Measurements from ENCODE around the gene VAMP4.

The VAMP4 gene

DNA sequence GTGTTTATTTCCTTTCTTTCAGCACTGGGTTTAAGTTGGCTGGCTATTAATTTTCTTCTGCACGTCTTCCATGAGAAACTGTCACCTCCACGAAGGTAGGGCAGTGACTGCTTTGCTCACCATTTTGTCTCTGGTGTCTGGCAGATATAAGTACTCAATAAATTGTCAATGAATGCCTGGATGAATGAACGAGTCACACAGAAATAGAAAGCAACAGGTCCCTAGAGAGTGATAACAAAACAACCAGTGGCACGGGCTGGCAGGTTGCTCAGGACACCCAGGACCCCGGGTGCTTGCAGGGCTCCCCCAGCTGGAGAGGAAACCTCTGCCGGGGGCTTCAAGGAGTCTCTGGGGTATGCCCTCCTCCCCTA is 86.1 kb downstream of the VAMP4 start:
- in situ Hi-C loops (cut with MboI; ENCODE audit: low pct_unique_long_range_greater_than_20kb, low sequenced_read_pairs, unreplicated experiment), result no loop called here
- no peak for DNase-seq (ENCODE audit: low spot score)
- TF ChIP-seq, protein P1, sequence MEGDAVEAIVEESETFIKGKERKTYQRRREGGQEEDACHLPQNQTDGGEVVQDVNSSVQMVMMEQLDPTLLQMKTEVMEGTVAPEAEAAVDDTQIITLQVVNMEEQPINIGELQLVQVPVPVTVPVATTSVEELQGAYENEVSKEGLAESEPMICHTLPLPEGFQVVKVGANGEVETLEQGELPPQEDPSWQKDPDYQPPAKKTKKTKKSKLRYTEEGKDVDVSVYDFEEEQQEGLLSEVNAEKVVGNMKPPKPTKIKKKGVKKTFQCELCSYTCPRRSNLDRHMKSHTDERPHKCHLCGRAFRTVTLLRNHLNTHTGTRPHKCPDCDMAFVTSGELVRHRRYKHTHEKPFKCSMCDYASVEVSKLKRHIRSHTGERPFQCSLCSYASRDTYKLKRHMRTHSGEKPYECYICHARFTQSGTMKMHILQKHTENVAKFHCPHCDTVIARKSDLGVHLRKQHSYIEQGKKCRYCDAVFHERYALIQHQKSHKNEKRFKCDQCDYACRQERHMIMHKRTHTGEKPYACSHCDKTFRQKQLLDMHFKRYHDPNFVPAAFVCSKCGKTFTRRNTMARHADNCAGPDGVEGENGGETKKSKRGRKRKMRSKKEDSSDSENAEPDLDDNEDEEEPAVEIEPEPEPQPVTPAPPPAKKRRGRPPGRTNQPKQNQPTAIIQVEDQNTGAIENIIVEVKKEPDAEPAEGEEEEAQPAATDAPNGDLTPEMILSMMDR (IDR thresholded peaks at IDR 0.05; ENCODE audit: extremely low read depth, insufficient read depth, missing control alignments), result no peak

DNA sequence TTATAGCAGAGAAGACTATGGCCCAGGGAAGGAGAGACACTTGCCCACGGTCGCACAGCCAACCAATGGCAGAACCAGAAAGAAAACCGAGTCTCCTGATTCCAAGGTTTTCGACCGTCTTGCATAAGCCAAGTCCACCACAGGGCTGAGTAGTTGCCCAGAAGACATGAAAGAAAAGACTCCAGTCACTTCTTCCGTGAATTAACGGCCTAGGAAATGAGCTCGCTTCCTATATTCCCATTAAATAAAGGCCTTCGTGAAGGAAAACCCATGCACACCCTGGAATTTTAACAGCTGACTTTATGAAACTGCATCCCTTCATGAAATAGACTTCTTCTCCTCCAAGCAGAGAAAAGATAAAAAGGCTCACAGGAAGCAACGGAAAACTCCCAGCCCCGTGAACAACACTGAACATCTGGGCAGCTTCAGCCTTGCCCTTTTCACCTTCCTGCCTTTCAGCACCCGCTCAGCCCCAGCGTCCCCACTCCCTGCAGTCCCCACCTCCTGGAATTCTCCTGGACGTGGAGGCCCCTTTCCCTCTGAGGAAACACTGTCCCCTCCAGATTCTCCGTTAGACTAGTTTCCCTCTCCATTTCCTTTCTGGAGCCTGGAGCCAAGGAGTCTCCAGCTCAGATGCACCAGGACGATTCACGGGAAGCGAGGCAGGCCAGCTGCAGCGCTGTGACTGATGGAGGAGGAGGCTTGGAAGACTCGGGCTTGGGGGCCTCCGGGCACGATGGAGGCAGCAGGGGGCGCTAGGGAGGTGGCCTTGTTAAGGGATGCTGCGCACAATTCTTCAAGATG is 86.7 kb downstream of the VAMP4 start:
- DNase-seq (ENCODE audit: low spot score), result peak; percentile 67
- TF ChIP-seq, protein P1 (IDR thresholded peaks at IDR 0.05; ENCODE audit: extremely low read depth, insufficient read depth, missing control alignments), result peak; percentile 86
- in situ Hi-C loops (cut with MboI; ENCODE audit: low pct_unique_long_range_greater_than_20kb, low sequenced_read_pairs, unreplicated experiment), result no loop called here

DNA sequence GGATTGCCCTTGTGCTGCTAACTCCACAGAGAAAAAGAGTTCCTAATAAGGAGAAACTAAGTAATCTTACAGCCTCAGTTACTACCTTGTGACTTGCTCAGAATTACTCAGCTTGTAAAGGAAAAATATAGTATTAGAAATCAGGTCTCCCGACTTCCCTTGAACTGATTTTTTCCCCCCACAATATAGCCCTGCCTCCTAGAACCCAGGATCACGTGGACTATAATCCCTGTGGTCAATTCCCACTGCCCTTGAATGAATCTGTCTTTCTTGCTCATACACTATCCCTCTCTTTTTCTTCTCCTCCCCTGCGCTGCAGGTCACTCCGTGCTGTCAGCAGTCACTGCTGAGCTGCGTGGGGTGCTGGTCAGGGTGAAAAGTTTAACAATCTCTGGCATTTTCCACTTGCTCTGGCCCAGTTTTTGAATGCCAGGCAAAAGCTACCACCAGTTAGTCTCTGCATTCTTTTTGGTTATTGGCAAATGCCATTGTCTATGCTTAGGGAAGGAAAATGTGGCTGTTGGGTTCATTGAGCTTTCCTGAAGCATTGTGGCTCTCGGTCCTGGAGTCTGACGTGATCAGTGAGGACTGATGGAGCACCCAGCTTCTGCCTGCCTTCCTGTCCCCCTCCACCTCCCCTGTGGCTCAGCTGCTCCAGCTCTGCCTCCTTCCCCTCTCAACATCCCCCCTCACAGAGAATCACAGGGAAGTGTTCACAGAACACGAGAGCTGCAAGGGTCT is 87.5 kb downstream of the VAMP4 start:
- in situ Hi-C loops (cut with MboI; ENCODE audit: low pct_unique_long_range_greater_than_20kb, low sequenced_read_pairs, unreplicated experiment), result no loop called here
- no peak for DNase-seq (ENCODE audit: low spot score)

DNA sequence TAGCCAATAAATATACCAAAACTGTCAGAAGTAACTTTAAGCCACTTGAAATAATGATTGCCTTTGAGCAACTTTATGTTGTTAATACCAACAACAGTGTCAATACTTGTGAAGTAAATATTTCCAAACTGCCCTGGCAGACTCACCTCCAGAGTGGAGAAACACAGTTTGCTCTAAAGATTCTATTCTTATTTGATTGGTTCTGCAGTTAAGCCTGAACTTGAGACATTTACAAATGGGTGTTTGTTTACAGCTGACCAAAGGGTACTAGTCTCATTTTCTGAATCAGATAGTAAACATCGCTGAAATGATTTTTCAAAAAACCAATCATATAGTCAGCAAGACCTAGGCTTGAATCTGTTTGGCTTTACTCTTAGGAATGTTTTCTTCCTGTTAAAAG is 88.1 kb downstream of the VAMP4 start:
- DNase-seq (ENCODE audit: low spot score), result no peak
- TF ChIP-seq, protein P1 (IDR thresholded peaks at IDR 0.05; ENCODE audit: extremely low read depth, insufficient read depth, missing control alignments), result no peak
- in situ Hi-C loops (cut with MboI; ENCODE audit: low pct_unique_long_range_greater_than_20kb, low sequenced_read_pairs, unreplicated experiment), result no loop called here

More for the DNA sequence above, 87.5 kb downstream of the VAMP4 start:
- TF ChIP-seq, protein P1 (IDR thresholded peaks at IDR 0.05; ENCODE audit: extremely low read depth, insufficient read depth, missing control alignments), result no peak

DNA sequence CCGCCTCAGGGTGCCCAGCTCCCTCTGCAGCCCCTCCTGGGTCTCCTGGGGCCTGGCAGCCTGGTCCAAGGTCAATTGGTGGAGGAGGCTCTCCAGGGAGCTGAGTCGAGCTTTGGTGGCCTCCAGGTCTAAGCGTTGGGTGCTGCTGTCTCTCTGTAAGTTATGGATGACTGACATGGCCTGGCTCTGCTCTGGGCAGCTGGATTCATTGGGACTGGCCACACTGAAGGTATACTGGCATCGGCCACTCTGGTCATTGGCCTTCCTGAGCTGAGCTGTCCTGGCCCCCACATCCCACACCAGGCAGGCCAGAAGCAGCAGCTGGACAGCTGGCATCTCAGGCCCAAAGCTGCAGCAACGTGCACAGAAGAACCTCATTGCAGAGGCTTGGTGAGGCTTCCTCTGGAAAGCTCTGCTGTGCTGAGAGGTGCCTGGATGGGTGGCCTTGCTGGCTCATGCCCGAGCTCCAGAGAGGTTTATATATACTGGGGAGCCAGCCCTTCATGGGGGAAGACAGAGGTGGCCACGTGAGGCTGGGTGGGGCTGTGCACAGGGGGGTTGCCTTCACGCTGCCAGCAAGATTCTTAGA is 89.5 kb downstream of the VAMP4 start, which contains the start of gene MYOC:
Gene MYOC (minus strand): TSS at position 455 of the 589 bp plus-strand sequence. CDS start 77 bp downstream, at position 378.
- no peak for DNase-seq (ENCODE audit: low spot score)
- in situ Hi-C loops (cut with MboI; ENCODE audit: low pct_unique_long_range_greater_than_20kb, low sequenced_read_pairs, unreplicated experiment), result no loop called here
- TF ChIP-seq, protein P1 (IDR thresholded peaks at IDR 0.05; ENCODE audit: extremely low read depth, insufficient read depth, missing control alignments), result no peak
